OCI-LY1 (cell line): ENCODE results near the gene ANKRD13A.
"Not testable (repeated sequence)": the region's sequence is repeated elsewhere in the genome, so short reads cannot be mapped to it uniquely, and the experiment has no call there.

ENCODE experiments used
- H2AFZ ChIP-seq: fragments of 200-600 bp; sonication (generic), shearing (Covaris generic); 2 replicates; pipeline ENCODE4 v1.6.0; 2014; ENCODE audit warnings: antibody characterized with exemption, mild to moderate bottlenecking, low read length
- H3F3A ChIP-seq: fragments of 200-600 bp; sonication (generic), shearing (Covaris generic); 2 replicates; pipeline ENCODE4 v1.6.0; 2014; ENCODE audit warnings: mild to moderate bottlenecking, antibody characterized with exemption, low read length, moderate library complexity; ENCODE audit not compliant: insufficient read depth
- H3K27ac ChIP-seq: fragments of 200-600 bp; sonication (generic); 2 replicates; pipeline ENCODE4 v1.5.1; 2014; ENCODE audit warnings: low read length, mixed run types, mild to moderate bottlenecking, low read depth; ENCODE audit not compliant: poor library complexity, severe bottlenecking
- H3K27me3 ChIP-seq: fragments of 200-600 bp; sonication (generic); 2 replicates; pipeline ENCODE4 v1.6.0; 2014; ENCODE audit warnings: antibody characterized with exemption, mild to moderate bottlenecking, low read length, moderate library complexity; ENCODE audit not compliant: insufficient read depth
- H3K36me3 ChIP-seq: fragments of 200-600 bp; sonication (generic); 2 replicates; pipeline ENCODE4 v1.6.1; 2014; ENCODE audit warnings: mild to moderate bottlenecking, antibody characterized with exemption, low read length, moderate library complexity, mixed read lengths; ENCODE audit not compliant: insufficient read depth
- H3K4me1 ChIP-seq: fragments of 200-600 bp; sonication (generic); 2 replicates; pipeline ENCODE4 v1.5.1; 2014; ENCODE audit warnings: mild to moderate bottlenecking, low read length, moderate library complexity; ENCODE audit not compliant: insufficient read depth, severe bottlenecking
- H3K4me2 ChIP-seq: fragments of 200-600 bp; sonication (generic), shearing (Covaris generic); 2 replicates; pipeline ENCODE4 v1.6.1; 2014; ENCODE audit warnings: low read length
- H3K4me3 ChIP-seq: fragments of 200-600 bp; sonication (generic); 2 replicates; pipeline ENCODE4 v1.5.1; 2014; ENCODE audit warnings: low read length, low read depth, mild to moderate bottlenecking, mixed read lengths; ENCODE audit not compliant: poor library complexity, severe bottlenecking
- H3K79me2 ChIP-seq: fragments of 200-600 bp; shearing (Covaris generic); 2 replicates; pipeline ENCODE4 v1.6.1; 2016; ENCODE audit warnings: mixed run types, low read length, mixed read lengths; ENCODE audit not compliant: insufficient read depth
- H3K9ac ChIP-seq: fragments of 200-600 bp; sonication (generic), shearing (Covaris generic); 2 replicates; pipeline ENCODE4 v1.6.1; 2014; ENCODE audit warnings: mild to moderate bottlenecking, low read length, mixed read lengths
- H3K9me2 ChIP-seq: fragments of 200-600 bp; sonication (generic), shearing (Covaris generic); 2 replicates; pipeline ENCODE4 v1.6.1; 2014; ENCODE audit warnings: low read depth, mild to moderate bottlenecking, low read length, mixed read lengths
- H3K9me3 ChIP-seq: fragments of 200-600 bp; shearing (Covaris generic); 2 replicates; pipeline ENCODE4 v1.6.1; 2014; ENCODE audit warnings: low read length, mixed read lengths
- H4K20me1 ChIP-seq: fragments of 200-600 bp; sonication (generic), shearing (Covaris generic); 2 replicates; pipeline ENCODE4 v1.6.0; 2016; ENCODE audit warnings: mild to moderate bottlenecking, low read length; ENCODE audit not compliant: insufficient read depth
- CTCF ChIP-seq: fragments of 200-600 bp; sonication (generic), shearing (Covaris generic); IDR thresholded peaks from 2 replicates; pipeline ENCODE4 v1.5.1; 2017; ENCODE audit warnings: mild to moderate bottlenecking, antibody characterized with exemption, low read length, moderate library complexity, mixed read lengths
- EZH2 ChIP-seq: fragments of 200-600 bp; sonication (generic), shearing (Covaris generic); IDR thresholded peaks from 2 replicates; pipeline ENCODE4 v1.8.0; 2017; ENCODE audit warnings: borderline replicate concordance, mixed run types, mild to moderate bottlenecking, antibody characterized with exemption, low read length, moderate library complexity, mixed read lengths

The ANKRD13A gene

GRCh38 chr12:110079477-110080400 is 80.5 kb downstream of the ANKRD13A start:
- no peaks in the 10 kb centered on the region for H3K9me2 ChIP-seq
- no peaks in the 10 kb centered on the region for H3K27me3 ChIP-seq
- H3K79me2 ChIP-seq, result no peaks in the 10 kb centered on the region
- no peak overlapping the region for H3K9ac ChIP-seq
- peak overlapping the region; percentile 25; the same call in 1 of the 2 replicates for H2AFZ ChIP-seq
- H3K4me3 ChIP-seq, result peak overlapping the region; percentile 42
- no peaks in the 10 kb centered on the region for H3F3A ChIP-seq
- peak overlapping the region; percentile 50 for H3K27ac ChIP-seq
- peaks cover 12% of the 10 kb centered on the region for H3K4me1 ChIP-seq
- H4K20me1 ChIP-seq, result no peaks in the 10 kb centered on the region
- TF ChIP-seq CTCF (no peak), EZH2 (no peak)
- H3K4me2 ChIP-seq, result peak overlapping the region; percentile 60
- H3K9me3 ChIP-seq, result no peaks in the 10 kb centered on the region
- H3K36me3 ChIP-seq, result no peaks in the 10 kb centered on the region

GRCh38 chr12:110080410-110080809 is 81.2 kb downstream of the ANKRD13A start:
- Histone ChIP-seq H3K4me3 (peak overlapping the region; percentile 42), H3K9ac (no peak overlapping the region), H3K27me3 (no peaks in the 10 kb centered on the region), H3K36me3 (no peaks in the 10 kb centered on the region), H3F3A (no peaks in the 10 kb centered on the region), H3K4me2 (no peak overlapping the region), H3K4me1 (peaks cover 12% of the 10 kb centered on the region), H2AFZ (no peak overlapping the region), H3K9me3 (no peaks in the 10 kb centered on the region), H3K9me2 (no peaks in the 10 kb centered on the region), H4K20me1 (no peaks in the 10 kb centered on the region), H3K27ac (no peak overlapping the region), H3K79me2 (no peaks in the 10 kb centered on the region)
- TF ChIP-seq EZH2, result no peak
- TF ChIP-seq CTCF, result no peak

- H3K9me2 ChIP-seq, result no peaks in the 10 kb centered on the region
- no peak overlapping the region for H3K4me3 ChIP-seq
- H3F3A ChIP-seq, result no peaks in the 10 kb centered on the region
- no peak overlapping the region for H3K9ac ChIP-seq
- no peaks in the 10 kb centered on the region for H3K79me2 ChIP-seq
- TF ChIP-seq CTCF (no peak), EZH2 (no peak)
- H4K20me1 ChIP-seq, result no peaks in the 10 kb centered on the region
- no peak overlapping the region for H3K27ac ChIP-seq
- H3K27me3 ChIP-seq, result no peaks in the 10 kb centered on the region
- no peaks in the 10 kb centered on the region for H3K9me3 ChIP-seq
- no peaks in the 10 kb centered on the region for H3K36me3 ChIP-seq
- peaks cover 8% of the 10 kb centered on the region for H3K4me1 ChIP-seq
- no peak overlapping the region for H3K4me2 ChIP-seq
- no peak overlapping the region for H2AFZ ChIP-seq
Measured at GRCh38 chr12:110084314-110085015, 85.2 kb downstream of the ANKRD13A start.

GRCh38 chr12:110088216-110088615 is 89.0 kb downstream of the ANKRD13A start:
- H3K36me3 ChIP-seq, H3K9ac ChIP-seq, H3K4me1 ChIP-seq, H2AFZ ChIP-seq, H3F3A ChIP-seq, H3K27ac ChIP-seq, H3K4me2 ChIP-seq, H3K27me3 ChIP-seq, H3K4me3 ChIP-seq, H3K9me2 ChIP-seq, H4K20me1 ChIP-seq, H3K9me3 ChIP-seq, H3K79me2 ChIP-seq: not testable (repeated sequence)
